ENCODE measurements around the gene PABPN1L. TPM values are rescaled to one million over a fixed set of nuclear protein-coding genes. Genes with fewer than 3 reads are reported as not detected.
A peak's percentile ranks its signal among the peaks of the same experiment; 100 is the strongest.

Gene PABPN1L
- total and polyA plus RNA-seq, 9 of the 15 experiments (the other 6 are each of a cell fraction or from before 2014, with no cell fraction given) = 0.11 to 0.32 TPM; not detected in 7

- no peak for TF ChIP-seq GMEB1 (CRISPR knock-in tag; IDR thresholded peaks at IDR 0.05)
- no peak for TF ChIP-seq GTF2A2 (tag; IDR thresholded peaks at IDR 0.05)
- TF ChIP-seq ZNF184 (CRISPR knock-in tag; IDR thresholded peaks at IDR 0.05) = no peak
- TF ChIP-seq MTF1 (CRISPR knock-in tag; IDR thresholded peaks at IDR 0.05; ENCODE audit: borderline replicate concordance) = no peak
- no peak for TF ChIP-seq FOXJ2 (tag; IDR thresholded peaks at IDR 0.05)
- TF ChIP-seq ZNF75A (CRISPR knock-in tag; IDR thresholded peaks at IDR 0.05) = no peak
- TF ChIP-seq TFAP4 (CRISPR knock-in tag; IDR thresholded peaks at IDR 0.05; ENCODE audit: borderline replicate concordance) = peak; percentile 45; the same call in 1 of the 2 replicates
- no peak for TF ChIP-seq SETDB1 (IDR thresholded peaks at IDR 0.05; ENCODE audit: low read length)
- TF ChIP-seq EP400 (IDR thresholded peaks at IDR 0.05) = no peak
- TF ChIP-seq ZC3H4 (CRISPR knock-in tag; IDR thresholded peaks at IDR 0.05; ENCODE audit: borderline replicate concordance) = no peak
- no peak for TF ChIP-seq PTTG1 (tag; IDR thresholded peaks at IDR 0.05; ENCODE audit: low read depth)
- TF ChIP-seq PREB (CRISPR knock-in tag; IDR thresholded peaks at IDR 0.05) = no peak
- no peak for TF ChIP-seq HDGF (IDR thresholded peaks at IDR 0.05)
- no peak for TF ChIP-seq CREB3 (tag; conservative IDR thresholded peaks at IDR 0.05; ENCODE audit: low read depth)
- no peak for TF ChIP-seq HMG20B (CRISPR knock-in tag; IDR thresholded peaks at IDR 0.05)
- no peak for TF ChIP-seq NFE2L1 (tag; IDR thresholded peaks at IDR 0.05; ENCODE audit: borderline replicate concordance, low read depth)
- no peak for TF ChIP-seq PATZ1 (CRISPR knock-in tag; IDR thresholded peaks at IDR 0.05; ENCODE audit: borderline replicate concordance)
- TF ChIP-seq MAFG (tag; conservative IDR thresholded peaks at IDR 0.05) = no peak
- TF ChIP-seq ZC3H8 (IDR thresholded peaks at IDR 0.05) = no peak
- 0 out of 2 replicates have a peak, but pooled peaks have one; percentile 2 for TF ChIP-seq SUPT5H (IDR thresholded peaks at IDR 0.05)
These were observed 4.3 kb upstream of the PABPN1L start (continued) for GRCh38 chr16:88870608-88871348.

All from K562 (cell line).